ENCODE data around the gene ZBTB48.

Gene ZBTB48

DNA sequence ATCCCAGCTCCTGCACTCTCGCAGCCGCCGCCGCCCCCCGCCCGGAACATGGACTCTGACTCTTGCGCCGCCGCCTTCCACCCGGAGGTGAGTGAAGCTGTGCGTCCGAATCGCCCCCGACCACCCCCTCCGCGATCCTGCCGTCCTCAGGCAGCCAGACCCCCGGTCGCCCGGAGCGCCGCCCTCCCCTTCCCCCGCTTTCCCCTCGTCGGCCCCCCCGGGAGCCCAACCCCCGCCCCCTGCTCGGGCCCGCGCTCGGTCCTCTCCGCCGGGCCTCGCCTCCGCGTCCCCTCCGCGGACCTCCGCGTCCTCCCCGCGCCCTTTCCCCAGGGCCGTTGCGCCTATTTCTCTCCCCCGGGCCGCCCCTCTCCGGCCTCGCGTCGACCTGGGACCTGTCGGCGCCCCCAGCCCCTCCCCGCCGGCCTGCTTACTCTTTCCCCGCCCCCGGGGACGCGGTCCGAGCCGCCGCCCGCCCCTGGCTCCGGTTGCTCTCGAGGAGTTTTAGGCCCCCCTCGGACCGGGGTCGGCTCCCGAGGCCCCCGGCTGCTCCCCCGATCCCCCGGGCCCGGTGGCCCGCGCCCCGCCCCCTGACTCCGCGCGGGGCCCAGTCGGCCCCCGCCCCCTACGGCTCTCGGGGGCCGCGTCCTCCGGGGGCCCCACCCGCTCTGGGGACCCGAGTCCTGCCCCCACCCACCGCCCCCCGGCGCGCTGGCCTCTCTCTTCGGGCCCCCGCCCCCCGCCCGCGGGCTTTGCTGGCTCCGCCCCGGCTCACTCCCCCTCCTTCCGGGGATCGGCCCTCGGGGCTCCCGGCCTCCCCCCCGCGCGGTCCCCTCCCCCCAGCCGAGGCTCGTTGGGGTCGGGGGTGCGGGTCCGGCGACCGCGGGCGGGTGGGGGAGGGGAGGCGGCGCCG, 34.5 kb downstream of the ZBTB48 start:
- no peak for DNase-seq

DNA sequence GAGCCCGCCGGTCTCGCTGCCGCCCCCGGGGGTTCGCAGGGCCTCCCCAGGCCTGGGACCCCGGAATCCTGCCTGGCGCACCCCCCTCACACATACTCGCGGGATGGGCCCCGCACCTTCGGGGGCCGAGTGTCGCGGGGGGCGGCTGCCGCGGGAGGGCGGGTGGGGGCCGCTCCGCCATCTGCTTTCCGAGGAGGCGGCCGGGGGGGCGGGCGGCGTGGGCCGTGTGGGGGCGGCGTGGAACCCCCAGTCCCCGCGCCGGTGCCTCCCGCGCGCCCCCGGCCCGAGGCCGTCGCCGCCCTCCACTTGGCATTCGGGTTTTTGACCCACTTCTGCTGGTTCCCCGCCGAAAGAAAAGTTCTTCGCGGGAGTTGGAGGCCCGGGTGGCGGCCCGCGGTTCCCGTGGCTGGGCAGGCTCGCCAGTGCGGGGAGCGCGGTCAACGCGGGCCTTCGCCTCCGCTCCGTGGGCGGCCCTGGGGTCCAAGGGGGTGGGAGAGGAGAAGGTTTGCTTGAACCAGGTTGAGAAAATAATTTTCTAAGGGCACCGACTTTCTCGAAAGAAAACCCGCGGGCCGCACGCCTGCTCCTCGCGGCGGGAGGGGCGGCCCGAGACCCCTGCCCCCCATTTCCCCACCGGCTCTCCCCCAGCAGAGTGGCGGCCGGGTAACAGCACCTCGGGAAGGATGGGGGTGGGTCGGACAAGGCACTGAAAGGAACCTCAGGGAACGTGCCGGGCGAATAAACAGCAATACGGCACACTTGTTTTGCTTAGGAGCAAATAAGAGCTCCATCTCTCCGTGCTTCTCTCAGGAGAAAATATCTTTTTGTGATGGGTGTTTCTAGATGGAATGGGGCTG, 35.4 kb downstream of the ZBTB48 start:
- no peak for DNase-seq

DNA sequence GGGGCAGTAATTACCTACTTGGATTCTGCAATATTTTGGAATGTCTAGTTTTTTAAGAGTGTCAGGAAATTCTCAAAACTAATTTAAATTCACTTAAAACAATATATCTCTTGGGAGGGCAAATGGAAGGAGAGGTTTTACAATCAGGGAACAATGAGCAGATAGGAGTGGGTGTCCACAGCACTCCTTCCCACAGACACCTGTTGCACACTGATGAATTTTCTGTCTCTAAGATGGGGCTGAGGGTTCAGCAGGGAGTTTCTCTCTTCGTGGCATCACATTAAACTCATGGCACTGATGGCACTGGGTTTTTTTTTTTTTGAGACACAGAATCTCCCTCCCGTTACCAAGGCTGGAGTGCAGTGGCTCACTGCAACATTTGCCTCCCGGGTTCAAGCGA, 39.3 kb downstream of the ZBTB48 start:
- DNase-seq: no peak

DNA sequence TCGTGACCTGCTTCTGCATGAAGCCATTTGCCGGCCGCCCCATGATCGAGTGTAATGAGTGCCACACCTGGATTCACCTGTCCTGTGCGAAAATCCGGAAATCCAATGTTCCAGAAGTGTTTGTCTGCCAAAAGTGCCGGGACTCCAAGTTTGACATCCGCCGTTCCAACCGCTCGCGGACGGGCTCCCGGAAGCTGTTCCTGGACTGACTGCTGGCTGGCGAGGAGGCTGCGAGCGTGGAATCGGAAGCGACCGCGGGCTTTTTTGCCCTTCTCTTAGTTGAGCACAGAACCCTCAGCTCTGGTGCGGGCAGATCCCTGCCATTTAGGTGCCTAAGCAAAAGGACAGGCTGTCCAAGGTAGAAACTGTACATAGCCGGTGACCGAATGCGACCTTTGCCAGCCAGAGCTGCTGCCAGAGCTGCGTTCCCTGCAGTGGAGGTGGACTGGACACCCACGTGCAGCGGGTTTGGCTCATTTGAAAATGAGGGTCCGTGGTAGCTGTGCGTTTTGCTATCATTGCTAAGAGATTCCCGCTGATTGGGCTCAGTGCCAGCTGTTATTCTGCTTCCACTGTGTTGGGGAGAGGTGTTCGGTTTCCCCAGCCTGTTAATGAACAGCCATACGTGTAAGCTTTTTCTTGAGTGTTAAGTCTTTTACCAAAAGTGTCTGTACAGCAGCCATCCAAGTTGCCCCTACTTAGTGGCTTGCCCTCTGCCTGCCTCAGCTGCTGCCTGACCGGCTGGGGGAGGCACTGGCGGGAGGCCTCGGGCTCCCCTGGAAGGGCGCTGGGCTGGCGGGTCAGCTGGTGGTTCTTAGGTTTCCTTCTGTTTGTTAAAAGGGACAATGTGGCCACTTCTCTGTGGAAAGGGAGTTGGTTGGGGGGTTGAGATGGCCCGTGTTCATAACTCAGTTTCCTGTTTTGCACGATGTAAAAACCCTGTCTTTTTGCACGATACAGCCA, 41.9 kb downstream of the ZBTB48 start:
- DNase-seq: no peak

DNA sequence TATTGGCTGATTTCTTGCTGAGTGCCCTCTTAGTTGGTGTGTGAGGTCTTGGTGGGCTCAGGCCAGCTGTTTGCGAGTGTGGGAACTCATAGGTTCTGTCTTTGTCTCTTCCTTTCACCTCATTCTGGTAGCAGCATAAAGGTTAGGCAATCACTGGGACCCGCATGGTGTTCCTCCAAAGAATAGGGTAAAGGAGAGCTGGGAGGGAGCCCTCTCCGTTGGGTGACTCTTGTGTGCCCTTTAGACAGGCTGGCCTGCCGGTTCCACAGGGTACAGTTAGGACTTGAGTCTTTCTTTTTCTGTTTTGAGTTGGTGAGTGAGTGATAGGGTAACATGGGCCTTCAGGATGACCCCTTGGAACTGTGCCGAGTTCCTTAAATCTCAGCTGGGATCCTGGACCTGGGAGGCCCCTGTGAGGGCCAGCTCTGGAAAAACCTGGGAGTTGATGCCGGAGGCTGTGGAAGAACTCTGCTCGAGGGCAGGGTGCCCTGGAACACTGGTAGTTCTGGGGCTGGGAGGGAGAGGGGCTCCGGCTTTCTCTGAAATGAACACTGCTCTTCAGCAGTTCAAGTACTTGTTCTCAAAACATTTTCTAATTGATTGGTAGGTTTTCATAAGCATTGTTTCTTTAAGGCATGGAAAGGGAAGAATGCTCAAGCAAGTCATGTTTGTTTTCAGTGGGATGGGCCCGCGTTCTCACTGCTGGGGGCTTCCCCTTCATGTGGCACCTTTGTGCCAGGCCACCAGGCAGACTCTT, 42.8 kb downstream of the ZBTB48 start:
- DNase-seq: no peak

DNA sequence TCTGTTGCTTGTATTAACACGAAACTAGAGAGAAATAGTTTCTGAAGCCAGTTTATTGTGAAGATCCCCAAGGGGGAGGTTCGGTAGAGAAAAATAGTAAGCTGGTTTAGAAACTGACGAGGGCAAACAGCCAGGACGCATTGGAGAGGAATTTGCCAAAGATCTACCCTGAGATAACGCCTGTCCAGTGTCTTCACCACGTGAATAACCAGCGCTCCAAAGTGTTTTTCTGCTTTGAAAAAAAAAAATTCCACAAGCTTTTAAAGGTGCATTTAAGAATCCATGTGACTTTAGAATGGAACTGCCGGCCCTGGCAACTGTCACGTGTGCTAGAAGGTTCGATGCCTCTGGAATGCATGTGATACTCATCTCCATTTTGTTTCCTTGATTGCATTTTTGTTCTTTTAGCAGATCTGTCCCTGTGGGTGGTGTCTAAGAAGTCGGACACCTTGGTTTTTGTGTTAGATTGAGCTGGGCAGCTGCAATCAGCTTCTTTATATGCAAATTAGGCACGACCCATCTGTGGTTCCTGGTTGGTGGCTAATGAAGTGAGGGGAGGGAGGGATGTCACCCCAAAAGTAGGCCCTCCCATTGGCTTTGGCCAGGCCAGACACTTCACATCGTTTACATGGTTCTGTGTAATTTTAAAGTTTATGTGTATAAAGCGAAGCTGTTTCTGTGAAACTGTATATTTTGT, 43.6 kb downstream of the ZBTB48 start:
- no peak for DNase-seq

DNA sequence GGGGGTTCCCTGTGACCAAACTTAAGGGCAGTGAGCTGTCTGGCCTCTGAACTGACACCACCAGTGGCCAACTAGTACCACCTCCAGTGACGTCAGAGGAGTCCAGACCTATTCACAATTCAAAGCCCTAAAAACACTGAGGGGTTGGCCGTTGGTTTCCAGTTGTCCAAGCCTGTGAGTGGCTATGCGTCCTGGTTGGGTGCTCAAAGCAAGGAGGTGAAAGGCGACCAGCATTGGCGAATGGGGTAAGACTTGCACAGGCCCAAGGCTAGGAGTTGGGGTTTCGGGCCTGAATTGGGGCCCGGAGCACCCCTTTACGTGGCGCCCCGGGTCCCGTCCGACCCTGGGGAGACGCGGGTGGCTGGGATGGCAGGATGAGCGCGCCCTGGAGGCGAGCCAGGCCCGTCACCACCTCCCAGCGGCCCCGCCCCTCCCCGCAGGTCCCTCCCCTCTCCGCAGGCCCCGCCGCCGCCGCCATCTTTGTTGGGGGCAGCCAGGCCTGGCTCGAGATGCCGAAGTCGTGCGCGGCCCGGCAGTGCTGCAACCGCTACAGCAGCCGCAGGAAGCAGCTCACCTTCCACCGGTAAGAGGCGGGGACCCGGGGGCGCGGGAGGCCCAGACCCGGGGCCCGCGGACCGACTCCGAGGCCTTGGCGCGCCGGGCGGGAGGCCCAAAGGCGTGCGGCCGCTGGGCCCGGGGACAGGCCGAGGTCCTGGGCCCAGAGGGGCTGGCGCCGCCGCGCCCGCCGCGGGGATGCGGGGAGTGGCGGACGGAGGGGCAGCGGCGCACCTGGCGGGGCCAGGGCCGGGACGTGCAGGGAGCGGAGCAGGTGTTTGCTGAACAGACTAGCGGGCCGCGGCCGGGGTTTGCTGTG, 45.2 kb downstream of the ZBTB48 start, which contains the start of gene THAP3:
Gene THAP3 (plus strand): TSS at position 159 of the 874 bp plus-strand sequence. CDS start 351 bp downstream, at position 510.
- DNase-seq: peak; percentile 73

DNA sequence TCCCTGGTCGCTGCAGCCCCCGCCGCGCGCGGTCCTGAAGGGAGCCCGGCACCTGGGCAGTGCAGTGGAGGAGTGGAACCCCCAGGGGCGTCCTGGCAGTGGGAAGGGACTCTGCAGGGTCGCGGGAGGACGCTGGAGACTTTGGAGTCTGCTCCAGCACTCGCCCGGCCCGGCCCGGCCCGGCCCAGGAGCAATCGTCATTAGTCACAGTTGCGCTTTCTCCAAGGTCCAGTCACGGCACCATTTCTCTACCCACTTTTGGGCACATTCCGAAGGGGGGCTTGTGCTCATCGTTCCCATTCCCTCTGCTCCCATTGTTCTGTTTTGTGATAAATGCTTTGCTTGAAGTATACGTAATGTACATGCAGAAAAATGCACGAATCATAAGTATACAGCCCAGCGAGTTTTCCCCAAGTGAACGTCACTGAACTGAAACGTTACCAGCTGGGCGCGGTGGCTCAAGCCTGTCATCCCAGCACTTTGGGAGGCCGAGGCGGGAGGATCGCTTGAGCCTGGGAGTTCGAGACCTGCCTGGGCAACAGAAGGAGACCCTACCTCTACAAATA, 45.9 kb downstream of the ZBTB48 start:
- no peak for DNase-seq

DNA sequence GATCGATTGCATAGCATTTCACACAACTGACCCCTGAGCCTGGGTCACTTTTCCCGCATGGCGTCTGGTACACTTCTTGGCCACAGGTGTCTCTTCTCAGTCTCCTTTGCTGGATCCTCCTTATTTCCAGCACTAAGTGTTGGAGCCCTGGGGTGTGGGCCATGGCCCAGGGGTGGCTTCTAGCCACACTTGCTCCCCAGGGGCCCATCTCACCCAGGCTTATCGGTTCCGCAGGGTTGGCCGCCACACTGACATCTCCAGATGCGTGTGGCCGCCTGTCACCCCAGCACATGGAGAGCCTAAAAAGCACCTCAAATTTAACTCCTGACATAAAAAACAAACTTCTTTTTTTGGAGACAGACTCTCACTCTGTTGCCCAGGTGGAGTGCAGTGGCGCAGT, 47.2 kb downstream of the ZBTB48 start:
- DNase-seq: no peak

DNA sequence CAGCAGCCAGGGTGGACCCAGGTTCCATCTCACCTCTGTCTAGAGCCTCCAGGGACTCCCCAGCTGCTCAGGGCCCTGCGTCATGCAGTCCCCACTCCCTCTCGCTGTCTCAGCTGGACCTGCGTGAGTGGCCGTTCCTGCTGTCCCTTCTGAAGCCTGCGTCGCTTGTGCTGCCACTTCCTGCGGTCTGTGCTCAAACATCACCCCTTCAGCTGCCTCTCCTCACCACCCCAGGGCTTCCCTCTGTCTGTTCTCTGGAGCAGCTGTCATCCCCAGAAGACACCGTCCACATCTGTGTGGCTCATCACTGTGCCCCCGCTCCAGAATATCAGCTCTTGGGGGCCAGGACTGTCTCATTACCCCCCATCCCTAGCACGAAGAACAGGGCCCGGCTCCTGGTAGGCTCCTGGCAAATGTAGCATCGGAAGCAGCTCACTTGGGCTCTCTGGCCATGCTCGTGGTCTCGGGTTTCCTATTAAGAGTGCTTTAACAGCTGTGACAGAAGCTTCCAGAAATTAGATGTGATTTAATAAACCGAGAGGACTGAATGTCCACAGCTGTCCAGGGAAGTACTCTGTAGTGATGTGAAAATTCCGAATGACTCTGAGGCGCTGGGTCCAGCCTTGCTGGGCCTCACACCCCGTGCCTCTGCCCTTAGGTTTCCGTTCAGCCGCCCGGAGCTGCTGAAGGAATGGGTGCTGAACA, 48.2 kb downstream of the ZBTB48 start:
- no peak for DNase-seq

DNA sequence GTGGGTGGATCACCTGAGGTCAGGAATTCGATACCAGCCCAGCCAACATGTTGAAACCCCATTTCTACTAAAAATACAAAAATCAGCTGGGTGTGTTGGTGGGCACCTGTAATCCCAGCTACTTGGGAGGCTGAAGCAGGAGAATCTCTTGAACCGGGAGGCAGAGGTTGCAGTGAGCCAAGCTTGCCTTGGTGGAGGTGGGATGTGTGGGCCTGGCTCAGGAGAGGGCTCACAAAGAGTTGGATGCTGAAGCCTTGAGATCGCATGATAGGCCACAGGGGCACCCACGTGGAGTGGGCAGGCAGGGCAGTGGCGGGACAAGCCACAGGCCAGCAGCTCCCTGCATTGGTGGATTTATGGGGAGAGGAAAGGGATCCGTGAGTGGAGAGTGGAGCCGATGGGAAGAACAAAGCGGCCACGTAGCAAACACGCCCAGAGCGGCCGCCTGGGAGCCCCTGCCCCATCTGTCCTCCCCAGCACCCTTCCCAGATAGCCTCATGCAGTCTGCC, 49.2 kb downstream of the ZBTB48 start:
- DNase-seq: no peak

DNA sequence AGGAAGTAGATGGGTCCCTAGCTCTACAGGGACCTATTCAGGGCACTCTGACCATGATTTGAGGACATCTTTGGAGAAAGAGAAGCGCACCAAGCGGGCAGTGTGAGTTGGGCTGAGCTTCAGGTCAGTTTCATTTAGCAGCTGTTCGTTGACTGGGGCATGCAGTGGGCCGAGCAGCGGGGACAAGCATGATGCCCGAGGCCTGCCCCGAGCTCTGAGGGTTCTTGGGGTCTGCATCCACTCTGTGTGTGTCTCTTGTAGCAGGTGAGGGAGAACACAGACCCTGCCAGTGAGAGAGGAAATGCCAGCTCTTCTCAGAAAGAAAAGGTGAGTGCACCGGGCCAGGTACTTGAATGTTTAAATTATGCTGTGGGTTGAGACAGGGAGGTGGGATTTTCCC, 50.2 kb downstream of the ZBTB48 start:
- DNase-seq: no peak

DNA sequence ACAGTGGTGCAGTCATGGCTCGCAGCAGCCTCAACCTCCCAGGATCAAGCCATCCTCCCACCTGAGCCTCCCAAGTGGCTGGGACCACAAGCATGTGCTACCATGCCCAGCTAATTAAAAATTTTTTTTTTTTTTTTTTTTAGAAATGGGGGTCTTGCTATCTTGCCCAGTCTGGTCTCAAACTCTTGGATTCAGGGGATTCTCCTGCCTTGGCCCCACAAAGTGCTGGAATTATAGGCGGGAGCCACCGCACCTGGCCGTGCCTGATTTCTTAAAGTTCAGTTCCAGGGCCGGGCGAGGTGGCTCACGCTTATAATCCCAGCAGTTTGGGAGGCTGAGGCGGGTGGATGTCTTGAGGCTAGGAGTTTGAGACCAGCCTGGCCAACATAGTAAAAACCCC, 51.3 kb downstream of the ZBTB48 start:
- DNase-seq: no peak

DNA sequence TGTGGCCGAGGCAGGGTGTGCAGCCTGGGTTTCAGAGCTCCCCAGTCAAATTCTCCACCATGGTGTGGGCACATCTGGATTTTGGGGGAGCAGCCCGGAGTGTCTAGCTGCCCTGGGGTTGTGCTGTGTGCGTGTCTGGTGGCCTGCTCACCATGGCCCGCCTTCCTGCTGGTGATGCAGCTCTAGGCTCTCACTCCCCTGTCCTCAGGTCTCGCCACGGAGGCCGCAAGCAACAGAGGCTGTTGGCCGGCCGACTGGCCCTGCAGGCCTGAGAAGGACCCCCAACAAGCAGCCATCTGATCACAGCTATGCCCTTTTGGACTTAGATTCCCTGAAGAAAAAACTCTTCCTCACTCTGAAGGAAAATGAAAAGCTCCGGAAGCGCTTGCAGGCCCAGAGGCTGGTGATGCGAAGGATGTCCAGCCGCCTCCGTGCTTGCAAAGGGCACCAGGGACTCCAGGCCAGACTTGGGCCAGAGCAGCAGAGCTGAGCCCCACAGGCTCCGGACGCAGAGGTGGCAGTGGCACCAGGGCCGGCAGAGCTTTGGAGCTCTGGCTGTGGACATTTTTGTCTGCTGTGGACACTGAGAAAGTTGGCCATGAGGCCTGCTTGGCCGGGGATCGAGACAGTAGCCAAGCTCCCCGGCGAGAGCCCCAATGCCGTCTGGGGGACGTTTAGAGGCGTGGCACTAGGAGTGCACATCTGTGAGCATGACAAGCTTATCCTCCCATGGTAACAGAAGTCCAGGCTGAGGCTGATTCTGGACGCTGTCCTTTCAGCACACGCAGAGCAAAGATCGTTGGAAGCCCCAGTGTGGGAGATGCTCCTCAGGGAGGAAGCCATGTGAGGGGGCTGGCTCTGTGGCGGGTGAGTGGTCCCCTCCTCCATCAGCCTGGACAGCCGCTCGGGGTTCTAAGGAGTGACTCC, 53.1 kb downstream of the ZBTB48 start:
- DNase-seq: no peak

DNA sequence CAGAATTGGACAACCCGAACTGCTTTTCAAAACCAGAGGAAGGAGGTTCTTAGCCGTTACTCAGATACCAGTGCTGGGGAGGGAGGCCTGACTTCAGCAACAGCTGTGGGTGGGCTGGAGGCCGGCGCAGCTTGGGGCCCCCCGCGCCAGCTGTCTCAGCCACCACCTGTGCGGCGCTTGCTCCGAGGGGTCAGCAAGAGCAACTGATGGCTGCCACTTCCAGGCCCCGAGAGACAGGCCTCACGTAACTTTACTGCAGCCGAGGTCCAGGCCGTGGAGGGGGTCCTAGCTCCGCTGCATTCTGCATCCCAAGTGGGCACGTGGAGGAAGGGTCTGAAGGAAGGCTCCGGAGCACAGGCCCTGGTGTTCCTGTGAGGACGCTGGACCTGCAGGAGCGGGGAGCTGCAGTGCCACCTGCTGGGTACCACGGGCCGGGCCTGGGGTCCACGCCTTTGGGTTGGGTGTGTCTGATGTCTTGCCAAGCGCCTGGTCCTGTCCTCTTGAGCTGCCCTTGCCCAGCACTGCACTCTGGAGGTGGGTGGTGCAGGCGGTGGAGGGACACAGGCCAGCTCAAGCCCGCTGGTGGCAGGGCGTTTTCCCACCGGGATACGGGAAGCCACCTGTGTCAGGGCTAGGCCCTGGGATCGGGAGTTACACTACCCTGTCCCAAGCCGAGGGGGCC, 54.7 kb downstream of the ZBTB48 start:
- DNase-seq: no peak

DNA sequence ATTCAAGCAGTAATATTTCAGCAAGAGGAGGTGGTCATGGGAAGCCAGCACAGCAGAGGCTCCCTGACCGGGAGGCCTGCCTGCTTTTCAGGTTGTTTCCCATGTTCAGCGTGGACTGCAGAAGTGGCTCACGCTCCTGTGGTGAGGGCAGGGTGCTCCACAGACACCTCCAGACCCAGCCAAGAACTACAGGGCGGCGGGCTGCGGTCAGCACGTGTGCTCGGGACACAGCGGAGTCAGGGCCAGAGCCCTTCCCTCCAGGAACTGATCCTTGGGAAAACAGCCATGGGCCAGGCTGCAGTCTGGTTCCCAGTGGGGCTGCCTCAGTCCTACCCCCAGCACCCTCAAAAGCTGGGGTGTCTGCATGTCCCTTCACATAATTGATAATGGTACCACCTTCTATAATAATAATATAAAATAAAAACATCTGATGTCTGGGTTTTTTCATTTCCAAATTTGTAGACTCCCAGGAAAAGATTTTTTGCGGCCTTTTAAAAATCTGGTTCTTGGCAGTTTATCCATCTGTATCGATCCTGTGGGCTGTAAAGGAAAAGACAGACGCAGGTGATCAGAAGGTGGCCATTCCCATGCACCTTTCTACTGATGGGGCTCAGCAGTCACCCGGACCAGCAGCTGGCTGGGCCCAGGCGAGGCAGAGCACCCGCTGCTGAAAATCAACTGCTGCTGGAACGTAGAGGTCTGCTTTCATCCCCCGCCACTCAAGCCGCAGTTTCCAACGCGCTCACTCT, 55.5 kb downstream of the ZBTB48 start:
- DNase-seq: no peak
